ENCODE results near the gene DNTT.

The DNTT gene

GRCh38 chr10:96309628-96310320 is 5.5 kb downstream of the DNTT start:
- DNase-seq (ENCODE audit: low spot score): no peak

GRCh38 chr10:96310321-96310669 is 6.1 kb downstream of the DNTT start:
- no peak for DNase-seq (ENCODE audit: low spot score)

GRCh38 chr10:96311180-96311715 is 7.0 kb downstream of the DNTT start:
- DNase-seq (ENCODE audit: low spot score): no peak

GRCh38 chr10:96313344-96313743 is 9.1 kb downstream of the DNTT start:
- DNase-seq (ENCODE audit: low spot score): no peak

- no peak for DNase-seq (ENCODE audit: low spot score)
Observed at GRCh38 chr10:96317067-96317833, 13.0 kb downstream of the DNTT start.

GRCh38 chr10:96319754-96320474 is 15.7 kb downstream of the DNTT start:
- DNase-seq (ENCODE audit: low spot score): no peak

- no peak for DNase-seq (ENCODE audit: low spot score)
Observed at GRCh38 chr10:96321822-96322221, 17.6 kb downstream of the DNTT start.

GRCh38 chr10:96322275-96322674 is 18.0 kb downstream of the DNTT start:
- DNase-seq (ENCODE audit: low spot score): no peak

GRCh38 chr10:96324447-96324846 is 20.2 kb downstream of the DNTT start:
- no peak for DNase-seq (ENCODE audit: low spot score)

GRCh38 chr10:96325719-96326373 is 21.6 kb downstream of the DNTT start:
- no peak for DNase-seq (ENCODE audit: low spot score)

- DNase-seq (ENCODE audit: low spot score): no peak
Observed at GRCh38 chr10:96327462-96327861, 23.2 kb downstream of the DNTT start.

GRCh38 chr10:96333101-96333500 is 28.9 kb downstream of the DNTT start:
- no peak for DNase-seq (ENCODE audit: low spot score)

- DNase-seq (ENCODE audit: low spot score): peak; percentile 73
Observed at GRCh38 chr10:96334616-96335526, 30.6 kb downstream of the DNTT start.

- no peak for DNase-seq (ENCODE audit: low spot score)
Observed at GRCh38 chr10:96337106-96337505, 32.9 kb downstream of the DNTT start.

GRCh38 chr10:96338279-96338925 is 34.2 kb downstream of the DNTT start:
- no peak for DNase-seq (ENCODE audit: low spot score)

- DNase-seq (ENCODE audit: low spot score): no peak
Observed at GRCh38 chr10:96339383-96339782, 35.1 kb downstream of the DNTT start.

GRCh38 chr10:96339956-96340904 is 36.0 kb downstream of the DNTT start:
- DNase-seq (ENCODE audit: low spot score): peak; percentile 49

GRCh38 chr10:96341219-96342182 is 37.3 kb downstream of the DNTT start:
- DNase-seq (ENCODE audit: low spot score): no peak
